Superior temporal gyrus (tissue), 1 donor: ENCODE results near the gene DCAF11.

Experiments
- DNase-seq: peaks from one replicate; pipeline ENCODE4 v3.0.0-alpha.2; 2016; ENCODE audit errors: extremely low spot score

DCAF11 gene

DNA sequence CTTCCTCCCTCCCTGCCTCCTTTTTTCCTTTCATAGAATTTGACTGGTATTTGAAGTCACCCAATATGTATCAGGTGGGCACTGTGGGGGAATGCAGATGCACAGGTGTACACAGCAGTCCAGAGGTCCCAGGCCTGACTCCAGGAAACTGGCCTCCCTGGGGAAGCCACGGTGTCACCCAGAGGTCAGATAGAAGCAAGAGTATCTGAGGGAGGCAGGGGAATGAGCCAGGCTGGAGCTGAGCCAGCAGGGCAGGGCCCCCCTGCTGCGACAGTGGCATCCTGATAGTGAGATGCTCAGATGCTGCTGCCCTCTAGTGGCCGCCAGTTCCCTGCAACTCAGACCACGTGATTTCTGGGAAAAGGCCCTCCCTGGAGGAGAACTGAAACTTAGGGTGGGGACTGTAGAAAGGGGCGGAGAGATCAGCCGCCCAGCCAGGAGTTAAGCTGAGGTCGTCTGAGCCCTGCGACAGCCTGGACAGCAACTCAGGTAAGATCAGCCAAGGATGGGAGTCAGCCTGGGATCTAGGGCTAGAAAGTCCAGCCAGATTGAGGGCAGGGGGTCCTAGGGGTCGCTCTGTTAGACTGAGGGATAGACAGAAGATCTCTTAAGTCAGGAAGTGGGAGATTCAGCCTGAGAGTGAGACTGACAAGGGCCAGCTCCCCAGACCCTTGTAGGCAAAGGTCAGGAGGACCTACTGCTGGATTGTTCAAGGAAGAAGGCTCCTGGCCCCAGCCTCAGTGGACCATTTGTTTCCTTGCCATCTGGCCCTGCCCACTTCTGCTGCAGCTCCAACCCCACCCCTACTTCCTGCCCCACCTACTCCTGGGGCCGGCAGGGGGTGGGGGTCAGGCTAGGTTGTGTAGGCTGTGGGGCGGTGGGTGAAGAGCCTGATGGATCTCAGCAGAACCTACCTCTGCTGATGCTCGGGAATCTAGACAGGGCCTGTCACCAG is 46.5 kb downstream of the DCAF11 start, which contains the start of gene IRF9:
Gene IRF9 (plus strand): TSS at position 416 of the 955 bp plus-strand sequence. CDS start 880 bp downstream, outside the sequence.
- peak; percentile 99 for DNase-seq

- DNase-seq, result peak; percentile 26
Measured at GRCh38 chr14:24162093-24162492, 47.5 kb downstream of the DCAF11 start.

- DNase-seq, result no peak
Measured at GRCh38 chr14:24164518-24164991, 50.0 kb downstream of the DCAF11 start.

DNA sequence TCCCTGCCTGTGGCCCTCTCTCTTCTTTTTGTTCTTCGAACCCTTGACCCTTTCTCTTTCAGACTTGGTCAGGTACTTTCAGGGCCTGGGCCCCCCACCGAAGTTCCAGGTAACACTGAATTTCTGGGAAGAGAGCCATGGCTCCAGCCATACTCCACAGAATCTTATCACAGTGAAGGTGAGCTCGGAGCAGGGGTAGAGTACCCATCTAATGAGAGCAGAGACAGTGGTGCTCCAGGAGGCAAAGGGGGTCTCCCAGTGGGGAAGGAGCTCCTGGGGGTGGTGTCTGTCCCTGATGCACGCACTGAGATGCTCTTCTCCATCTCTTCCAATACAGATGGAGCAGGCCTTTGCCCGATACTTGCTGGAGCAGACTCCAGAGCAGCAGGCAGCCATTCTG is 51.2 kb downstream of the DCAF11 start:
- no peak for DNase-seq

- no peak for DNase-seq
Measured at GRCh38 chr14:24167469-24168114, 53.0 kb downstream of the DCAF11 start.

DNA sequence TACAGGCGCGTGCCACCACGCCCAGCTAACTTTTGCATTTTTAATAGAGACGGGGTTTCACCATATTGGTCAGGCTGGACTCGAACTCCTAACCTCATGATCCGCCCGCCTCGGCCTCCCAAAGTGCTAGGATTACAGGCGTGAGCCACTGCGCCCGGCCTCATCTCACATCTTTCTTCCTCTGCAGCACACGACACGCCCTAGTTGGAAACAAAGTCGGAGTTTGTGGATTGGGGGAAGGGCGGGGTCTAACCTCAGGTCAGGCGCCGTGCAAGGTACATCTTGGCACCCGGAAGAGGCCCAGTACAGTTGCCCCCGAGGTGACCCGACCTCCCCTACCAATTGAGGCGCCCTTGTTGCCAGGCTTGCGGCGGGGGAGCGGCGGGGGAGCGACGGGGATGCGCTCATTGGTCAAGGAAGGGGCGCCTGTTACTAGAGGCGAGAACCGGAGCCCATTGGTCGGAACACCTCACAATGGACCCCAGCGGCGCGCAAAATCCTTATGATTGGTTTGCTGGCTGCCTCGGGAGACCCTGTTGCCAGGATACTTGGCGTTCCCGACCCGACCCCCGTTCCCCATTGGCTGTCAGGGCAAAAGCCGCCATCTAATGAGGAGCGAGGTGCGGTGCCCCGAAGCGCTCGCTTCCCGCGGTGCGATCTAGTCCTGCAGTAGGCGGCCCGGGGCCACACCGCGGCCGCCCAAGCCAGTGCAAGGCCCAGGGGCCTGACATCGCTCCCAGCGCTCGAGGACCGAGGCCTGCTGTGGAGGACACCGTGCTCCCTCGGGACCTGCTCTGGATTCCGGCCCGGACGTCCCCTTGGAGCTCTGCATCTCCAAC is 57.1 kb downstream of the DCAF11 start, which contains the start of gene REC8:
Gene REC8 (plus strand): TSS at position 659 of the 839 bp plus-strand sequence. CDS start 473 bp downstream, outside the sequence.
- DNase-seq, result peak; percentile 94

DNA sequence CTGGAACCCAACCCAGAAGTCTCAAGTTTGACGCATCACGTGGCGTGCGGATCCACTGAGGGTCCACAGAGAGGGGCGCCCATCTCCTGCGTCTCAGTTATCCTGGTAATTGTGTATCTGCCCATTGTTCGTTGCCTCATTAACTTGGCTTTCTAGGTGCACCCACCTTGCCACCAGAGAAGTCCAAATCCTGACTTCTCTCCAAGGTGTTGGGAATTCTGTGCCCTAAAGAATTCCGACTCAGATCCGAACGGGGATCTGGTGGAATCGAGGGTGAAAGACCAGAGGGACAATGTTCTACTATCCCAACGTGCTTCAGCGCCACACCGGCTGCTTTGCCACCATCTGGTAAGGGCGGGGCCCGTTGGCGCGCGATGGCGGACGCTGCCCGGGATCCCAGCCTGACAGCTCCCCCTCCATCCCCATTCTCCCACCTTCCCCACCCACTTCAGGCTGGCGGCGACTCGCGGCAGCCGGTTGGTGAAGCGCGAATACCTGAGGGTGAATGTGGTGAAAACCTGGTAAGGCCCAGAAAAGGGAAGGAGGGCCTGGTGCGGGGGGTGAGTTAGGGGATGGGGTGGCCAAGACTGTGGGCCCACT is 57.8 kb downstream of the DCAF11 start:
- DNase-seq, result peak; percentile 20

DNA sequence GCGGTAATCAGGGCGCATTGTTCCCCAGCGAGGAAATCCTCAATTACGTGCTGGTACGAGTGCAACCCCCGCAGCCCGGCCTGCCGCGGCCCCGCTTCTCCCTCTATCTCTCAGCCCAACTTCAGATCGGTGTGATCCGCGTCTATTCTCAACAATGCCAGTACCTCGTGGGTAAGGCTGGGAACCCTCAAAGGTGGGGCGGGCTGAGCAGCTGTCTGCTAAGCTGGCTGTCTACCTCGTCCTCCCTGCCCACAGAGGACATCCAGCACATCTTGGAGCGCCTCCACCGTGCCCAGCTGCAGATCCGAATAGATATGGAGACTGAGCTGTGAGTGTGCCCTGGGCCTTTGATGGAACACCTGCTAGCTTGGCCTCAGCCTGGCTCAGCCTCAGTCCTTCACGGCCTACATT is 58.3 kb downstream of the DCAF11 start:
- DNase-seq, result peak; percentile 22
